Measurements from ENCODE around the gene PHF12. TPM values are rescaled to one million over a fixed set of nuclear protein-coding genes. Genes with fewer than 3 reads are reported as not detected.
"Not testable (repeated sequence)": the region's sequence is repeated elsewhere in the genome, so short reads cannot be mapped to it uniquely, and the experiment has no call there.

Gene PHF12
- total and polyA plus RNA-seq, 10 of the 15 experiments (the other 5 are each of a cell fraction or from before 2014, with no cell fraction given), result 1.3 to 43.9 (median 19.2) TPM

DNA sequence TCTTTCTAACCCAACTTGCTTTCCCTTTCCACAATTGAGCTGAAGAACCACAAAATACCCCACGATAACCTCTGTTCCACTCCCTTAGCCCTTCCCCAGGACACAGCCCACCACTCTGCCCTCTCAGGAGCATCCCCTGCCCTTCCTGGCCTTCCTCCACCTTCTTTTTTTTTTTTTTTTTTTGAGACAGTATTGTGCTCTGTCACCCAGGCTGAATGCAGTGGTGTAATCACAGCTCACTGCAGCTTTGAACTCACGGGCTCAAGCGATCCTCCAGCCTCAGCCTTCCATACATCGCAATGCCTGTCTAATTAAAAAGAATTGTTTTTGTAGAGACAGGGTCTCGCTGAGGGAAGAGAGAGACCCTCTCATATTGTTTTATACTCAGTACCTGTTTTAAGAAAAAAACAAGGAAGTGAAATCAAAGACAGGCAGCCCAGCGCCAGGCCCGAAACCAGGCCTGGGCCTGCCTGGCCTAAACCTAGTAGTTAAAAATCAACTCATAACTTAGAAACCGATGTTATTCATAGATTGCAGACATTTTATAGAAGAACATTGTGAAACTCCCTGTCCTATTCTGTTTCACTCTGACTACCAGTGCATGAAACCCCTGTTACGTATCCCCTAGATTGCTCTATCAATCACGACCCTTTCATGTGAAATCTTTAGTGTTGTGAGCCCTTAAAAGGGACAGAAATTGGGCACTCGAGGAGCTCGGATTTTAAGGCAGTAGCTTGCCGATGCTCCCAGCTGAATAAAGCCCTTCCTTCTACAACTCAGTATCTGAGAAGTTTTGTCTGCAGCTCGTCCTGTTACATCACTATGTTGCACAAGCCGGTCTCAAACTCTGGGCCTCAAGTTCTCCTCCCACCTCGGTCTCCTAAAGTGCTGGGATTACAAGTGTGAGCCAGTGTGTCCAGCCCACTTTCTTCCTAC is 57.8 kb downstream of the PHF12 start:
- peak overlapping the region; percentile 91 for H3K4me2 ChIP-seq (ENCODE audit: control insufficient read depth, insufficient read depth)
- 2% methylated on average over 16 of the region's 16 CpGs for WGBS (ENCODE audit: insufficient coverage, insufficient replicate concordance, low lambda C conversion rate, missing lambda C conversion rate)
- H2AFZ ChIP-seq (ENCODE audit: control insufficient read depth, low read depth, low read length); H3K27me3 ChIP-seq (replicated peaks in 1 of 2; ENCODE audit: control insufficient read depth in 2 of 2, insufficient read depth in 2 of 2, low read length in 1 of 2); H3K36me3 ChIP-seq (ENCODE audit: control insufficient read depth in 2 of 2, insufficient read depth in 2 of 2, low read length in 1 of 2); H3K9me3 ChIP-seq (replicated peaks; ENCODE audit: control insufficient read depth, insufficient read depth, low read length); H4K20me1 ChIP-seq (ENCODE audit: control insufficient read depth, insufficient read depth); FAIRE-seq; BruUV-seq (replicated peaks): not testable (repeated sequence)
- SMC1A ChIA-PET (ENCODE audit: uncharacterized antibody, unreplicated experiment), result interaction anchor here (1.0 to 4.3 kb wide), 16 partner anchors 8 to 168 kb away, joined by 3 to 19 read pairs (median 5); partner anchors contain the start of genes ERAL1, NEK8 and PHF12
- H3K4me3 ChIP-seq, result peak overlapping the region; percentile 52; the same call in 1 of the 2 replicates
- H3K9ac ChIP-seq (ENCODE audit: control insufficient read depth, insufficient read depth, low read length), result peak overlapping the region; percentile 68
- POLR2A ChIA-PET, result interaction anchor here (0.6 to 3.5 kb wide), 18 partner anchors 8 to 249 kb away, joined by 3 to 24 read pairs (median 8); partner anchors contain the start of genes BLTP2, DHRS13, FAM222B and PHF12
- H3K79me2 ChIP-seq (ENCODE audit: control insufficient read depth, insufficient read depth, low read length), result peaks cover 20% of the 10 kb centered on the region
- peaks cover 55% of the 10 kb centered on the region for H3K4me1 ChIP-seq (ENCODE audit: control insufficient read depth, insufficient read depth, low read length)
- CTCF ChIA-PET, result interaction anchor here (0.9 to 5.4 kb wide), 9 partner anchors 8 to 174 kb away, joined by 3 to 31 read pairs (median 4); partner anchors contain the start of genes DHRS13, FAM222B, NEK8 and RPL23A
- intact Hi-C loops (cut with micrococcal nuclease; ENCODE audit: unreplicated experiment), result loop anchor here (2.0 kb wide), 1 partner anchor 167 kb away; the partner anchor contains the start of gene TLCD1
- DNase-seq (ENCODE audit: low read depth, low spot score), result peak; percentile 90
- peak overlapping the region; percentile 95 for H3K27ac ChIP-seq (ENCODE audit: control insufficient read depth, insufficient read depth)
- peak; percentile 12 for ATAC-seq
- in situ Hi-C loops (cut with MboI), result loop anchor here (25.0 kb wide), 1 partner anchor 1406 kb away; no protein-coding TSS in a partner anchor
- RAD21 ChIA-PET (ENCODE audit: unreplicated experiment), result interaction anchor here (0.8 to 3.4 kb wide), 15 partner anchors 9 to 247 kb away, joined by 3 to 22 read pairs (median 5); partner anchors contain the start of genes DHRS13, FAM222B, PHF12 and RPL23A
- 0 out of 4 replicates have a peak, but pooled peaks of 1 of the 2 experiments have one; percentile 25 for TF ChIP-seq BHLHE40 (IDR thresholded peaks at IDR 0.05; ENCODE audit: borderline replicate concordance in 1 of 2, low read depth in 2 of 2, low read length in 1 of 2)
- TF ChIP-seq RUNX3 (IDR thresholded peaks at IDR 0.05; ENCODE audit: low read length), result 0 out of 2 replicates have a peak, but pooled peaks have one; percentile 4
- TF ChIP-seq EP300 (IDR thresholded peaks at IDR 0.05; ENCODE audit: borderline replicate concordance in 1 of 2, control insufficient read depth in 1 of 2, low read depth in 2 of 2, low read length in 2 of 2), result 0 out of 4 replicates have a peak, but pooled peaks of 1 of the 2 experiments have one; percentile 27
- TF ChIP-seq, protein P1, sequence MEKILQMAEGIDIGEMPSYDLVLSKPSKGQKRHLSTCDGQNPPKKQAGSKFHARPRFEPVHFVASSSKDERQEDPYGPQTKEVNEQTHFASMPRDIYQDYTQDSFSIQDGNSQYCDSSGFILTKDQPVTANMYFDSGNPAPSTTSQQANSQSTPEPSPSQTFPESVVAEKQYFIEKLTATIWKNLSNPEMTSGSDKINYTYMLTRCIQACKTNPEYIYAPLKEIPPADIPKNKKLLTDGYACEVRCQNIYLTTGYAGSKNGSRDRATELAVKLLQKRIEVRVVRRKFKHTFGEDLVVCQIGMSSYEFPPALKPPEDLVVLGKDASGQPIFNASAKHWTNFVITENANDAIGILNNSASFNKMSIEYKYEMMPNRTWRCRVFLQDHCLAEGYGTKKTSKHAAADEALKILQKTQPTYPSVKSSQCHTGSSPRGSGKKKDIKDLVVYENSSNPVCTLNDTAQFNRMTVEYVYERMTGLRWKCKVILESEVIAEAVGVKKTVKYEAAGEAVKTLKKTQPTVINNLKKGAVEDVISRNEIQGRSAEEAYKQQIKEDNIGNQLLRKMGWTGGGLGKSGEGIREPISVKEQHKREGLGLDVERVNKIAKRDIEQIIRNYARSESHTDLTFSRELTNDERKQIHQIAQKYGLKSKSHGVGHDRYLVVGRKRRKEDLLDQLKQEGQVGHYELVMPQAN (conservative IDR thresholded peaks at IDR 0.05), result peak; percentile 19; the same call in 1 of the 2 replicates
- TF ChIP-seq CEBPB (IDR thresholded peaks at IDR 0.05; ENCODE audit: borderline replicate concordance in 1 of 2, low read depth in 2 of 2, low read length in 2 of 2), result 0 out of 4 replicates have a peak, but pooled peaks of 1 of the 2 experiments have one; percentile 2
- TF ChIP-seq ATF7 (IDR thresholded peaks at IDR 0.05; ENCODE audit: low read depth), result peak; percentile 67
- TF ChIP-seq, protein P2, sequence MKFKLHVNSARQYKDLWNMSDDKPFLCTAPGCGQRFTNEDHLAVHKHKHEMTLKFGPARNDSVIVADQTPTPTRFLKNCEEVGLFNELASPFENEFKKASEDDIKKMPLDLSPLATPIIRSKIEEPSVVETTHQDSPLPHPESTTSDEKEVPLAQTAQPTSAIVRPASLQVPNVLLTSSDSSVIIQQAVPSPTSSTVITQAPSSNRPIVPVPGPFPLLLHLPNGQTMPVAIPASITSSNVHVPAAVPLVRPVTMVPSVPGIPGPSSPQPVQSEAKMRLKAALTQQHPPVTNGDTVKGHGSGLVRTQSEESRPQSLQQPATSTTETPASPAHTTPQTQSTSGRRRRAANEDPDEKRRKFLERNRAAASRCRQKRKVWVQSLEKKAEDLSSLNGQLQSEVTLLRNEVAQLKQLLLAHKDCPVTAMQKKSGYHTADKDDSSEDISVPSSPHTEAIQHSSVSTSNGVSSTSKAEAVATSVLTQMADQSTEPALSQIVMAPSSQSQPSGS (IDR thresholded peaks at IDR 0.05; ENCODE audit: low read length), result peak; percentile 59
- peak; percentile 62; the same call in 1 of the 2 replicates for TF ChIP-seq EED (IDR thresholded peaks at IDR 0.05; ENCODE audit: low read depth)
- TF ChIP-seq, protein P3, sequence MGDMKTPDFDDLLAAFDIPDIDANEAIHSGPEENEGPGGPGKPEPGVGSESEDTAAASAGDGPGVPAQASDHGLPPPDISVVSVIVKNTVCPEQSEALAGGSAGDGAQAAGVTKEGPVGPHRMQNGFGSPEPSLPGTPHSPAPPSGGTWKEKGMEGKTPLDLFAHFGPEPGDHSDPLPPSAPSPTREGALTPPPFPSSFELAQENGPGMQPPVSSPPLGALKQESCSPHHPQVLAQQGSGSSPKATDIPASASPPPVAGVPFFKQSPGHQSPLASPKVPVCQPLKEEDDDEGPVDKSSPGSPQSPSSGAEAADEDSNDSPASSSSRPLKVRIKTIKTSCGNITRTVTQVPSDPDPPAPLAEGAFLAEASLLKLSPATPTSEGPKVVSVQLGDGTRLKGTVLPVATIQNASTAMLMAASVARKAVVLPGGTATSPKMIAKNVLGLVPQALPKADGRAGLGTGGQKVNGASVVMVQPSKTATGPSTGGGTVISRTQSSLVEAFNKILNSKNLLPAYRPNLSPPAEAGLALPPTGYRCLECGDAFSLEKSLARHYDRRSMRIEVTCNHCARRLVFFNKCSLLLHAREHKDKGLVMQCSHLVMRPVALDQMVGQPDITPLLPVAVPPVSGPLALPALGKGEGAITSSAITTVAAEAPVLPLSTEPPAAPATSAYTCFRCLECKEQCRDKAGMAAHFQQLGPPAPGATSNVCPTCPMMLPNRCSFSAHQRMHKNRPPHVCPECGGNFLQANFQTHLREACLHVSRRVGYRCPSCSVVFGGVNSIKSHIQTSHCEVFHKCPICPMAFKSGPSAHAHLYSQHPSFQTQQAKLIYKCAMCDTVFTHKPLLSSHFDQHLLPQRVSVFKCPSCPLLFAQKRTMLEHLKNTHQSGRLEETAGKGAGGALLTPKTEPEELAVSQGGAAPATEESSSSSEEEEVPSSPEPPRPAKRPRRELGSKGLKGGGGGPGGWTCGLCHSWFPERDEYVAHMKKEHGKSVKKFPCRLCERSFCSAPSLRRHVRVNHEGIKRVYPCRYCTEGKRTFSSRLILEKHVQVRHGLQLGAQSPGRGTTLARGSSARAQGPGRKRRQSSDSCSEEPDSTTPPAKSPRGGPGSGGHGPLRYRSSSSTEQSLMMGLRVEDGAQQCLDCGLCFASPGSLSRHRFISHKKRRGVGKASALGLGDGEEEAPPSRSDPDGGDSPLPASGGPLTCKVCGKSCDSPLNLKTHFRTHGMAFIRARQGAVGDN (IDR thresholded peaks at IDR 0.05), result peak; percentile 73; the same call in 1 of the 2 replicates

All from GM12878 (cell line).